NCI-H187 treated with DMSO at 0.1 percent for 48 hours (cell line): ENCODE measurements around the gene BTNL2.
"Not testable (repeated sequence)": the region's sequence is repeated elsewhere in the genome, so short reads cannot be mapped to it uniquely, and the experiment has no call there.

Experiments
- DNase-seq: peaks from one replicate; lab custom pipeline; 2025; lab: John Stamatoyannopoulos, UW

The BTNL2 gene

GRCh38 chr6:32369660-32370059, 37.3 kb downstream of the BTNL2 start:
- DNase-seq, result no peak

DNA sequence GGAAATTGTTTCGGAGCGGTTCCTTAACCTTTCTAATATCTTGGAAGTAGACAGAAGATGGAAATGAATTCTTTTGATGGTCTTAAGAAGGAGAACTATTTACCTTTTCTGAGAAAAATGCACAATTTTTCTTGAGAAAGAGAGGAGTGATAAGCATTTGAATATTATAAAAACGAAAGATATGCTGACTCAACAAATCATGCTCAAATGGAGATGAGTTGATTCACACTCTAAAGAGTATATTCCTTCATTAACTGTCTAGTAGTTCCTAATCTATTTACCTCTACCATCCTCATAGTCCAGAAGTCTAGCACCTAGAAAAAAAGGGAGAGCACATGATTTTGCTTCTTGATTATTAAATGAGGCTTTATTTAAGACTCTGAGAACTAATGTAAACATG, 39.3 kb downstream of the BTNL2 start:
- no peak for DNase-seq

- DNase-seq, result not testable (repeated sequence)
Measured at GRCh38 chr6:32359225-32359624, 47.8 kb downstream of the BTNL2 start.

- not testable (repeated sequence) for DNase-seq
Measured at GRCh38 chr6:32358548-32358947, 48.4 kb downstream of the BTNL2 start.

GRCh38 chr6:32355018-32355417, 52.0 kb downstream of the BTNL2 start:
- no peak for DNase-seq

GRCh38 chr6:32353348-32353747, 53.6 kb downstream of the BTNL2 start:
- DNase-seq, result no peak
